Activated T-cell treated with anti-CD3 and anti-CD28 coated beads, Interleukin-2, amount 50 U/mL, for 1 hour (primary cell): ENCODE measurements around the gene FDPS.
"Not testable (repeated sequence)": the region's sequence is repeated elsewhere in the genome, so short reads cannot be mapped to it uniquely, and the experiment has no call there.

Experiments
- DNase-seq: peaks from one replicate; pipeline ENCODE4 v3.0.0-alpha.2; 2020

FDPS gene

GRCh38 chr1:155286544-155286943 is 22.1 kb upstream of the FDPS start:
- no peak for DNase-seq

DNA sequence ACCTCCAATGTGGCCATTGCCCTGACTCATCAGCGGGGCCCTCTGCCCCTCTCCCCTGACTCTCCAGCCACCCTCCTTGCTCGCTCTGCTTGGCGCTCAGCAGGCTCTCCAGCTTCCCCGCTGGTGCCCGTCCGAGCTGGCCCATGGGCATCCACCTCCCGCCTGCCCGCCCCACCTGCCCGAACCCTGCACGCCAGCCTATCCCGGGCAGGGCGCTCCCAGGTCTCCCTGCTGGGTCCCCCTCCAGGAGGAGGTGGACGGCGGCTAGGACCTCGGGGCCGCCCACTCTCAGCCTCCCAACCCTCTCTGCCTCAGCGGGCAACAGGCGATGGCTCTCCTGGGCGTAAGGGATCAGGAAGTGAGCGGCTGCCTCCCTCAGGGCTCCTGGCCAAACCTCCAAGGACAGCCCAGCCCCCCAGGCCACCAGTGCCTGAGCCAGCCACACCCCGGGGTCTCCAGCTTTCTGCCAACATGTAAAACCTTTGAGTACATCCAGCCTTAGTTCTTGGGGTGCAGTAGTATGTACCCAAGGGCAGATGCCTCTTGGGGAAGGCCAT is 20.6 kb upstream of the FDPS start:
- no peak for DNase-seq

- not testable (repeated sequence) for DNase-seq
Measured at GRCh38 chr1:155291006-155291405, 17.7 kb upstream of the FDPS start.

DNA sequence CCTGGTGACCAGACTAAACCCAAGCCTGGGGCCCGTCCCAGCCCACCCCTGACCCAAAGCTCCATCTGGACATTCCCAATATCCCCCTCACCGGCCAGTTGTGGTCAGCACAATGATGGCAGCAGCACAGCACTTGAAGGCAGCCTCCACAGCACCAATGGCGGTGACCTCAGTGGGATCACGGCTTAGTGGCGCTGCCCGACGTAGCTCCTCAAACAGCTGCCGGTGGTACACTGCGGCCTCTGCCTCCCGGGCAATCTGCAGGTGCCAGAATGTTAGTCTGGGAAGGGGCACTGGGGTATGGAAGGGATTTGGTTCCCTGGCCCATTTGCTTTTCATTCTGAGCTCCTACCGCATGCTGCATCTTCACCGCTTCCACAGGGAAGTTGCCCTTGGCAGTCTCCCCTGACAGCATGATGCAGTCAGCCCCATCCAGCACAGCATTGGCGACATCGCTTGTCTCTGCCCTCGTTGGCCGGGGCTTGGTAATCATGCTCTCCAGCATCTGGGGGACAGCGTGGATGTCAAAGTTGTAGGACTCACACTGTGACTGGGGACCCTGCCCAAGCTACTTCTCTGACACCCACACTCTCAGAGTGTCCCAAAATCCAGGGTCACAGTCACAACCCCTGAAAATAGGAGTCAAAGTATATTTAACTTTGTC is 15.4 kb upstream of the FDPS start:
- DNase-seq, result no peak

DNA sequence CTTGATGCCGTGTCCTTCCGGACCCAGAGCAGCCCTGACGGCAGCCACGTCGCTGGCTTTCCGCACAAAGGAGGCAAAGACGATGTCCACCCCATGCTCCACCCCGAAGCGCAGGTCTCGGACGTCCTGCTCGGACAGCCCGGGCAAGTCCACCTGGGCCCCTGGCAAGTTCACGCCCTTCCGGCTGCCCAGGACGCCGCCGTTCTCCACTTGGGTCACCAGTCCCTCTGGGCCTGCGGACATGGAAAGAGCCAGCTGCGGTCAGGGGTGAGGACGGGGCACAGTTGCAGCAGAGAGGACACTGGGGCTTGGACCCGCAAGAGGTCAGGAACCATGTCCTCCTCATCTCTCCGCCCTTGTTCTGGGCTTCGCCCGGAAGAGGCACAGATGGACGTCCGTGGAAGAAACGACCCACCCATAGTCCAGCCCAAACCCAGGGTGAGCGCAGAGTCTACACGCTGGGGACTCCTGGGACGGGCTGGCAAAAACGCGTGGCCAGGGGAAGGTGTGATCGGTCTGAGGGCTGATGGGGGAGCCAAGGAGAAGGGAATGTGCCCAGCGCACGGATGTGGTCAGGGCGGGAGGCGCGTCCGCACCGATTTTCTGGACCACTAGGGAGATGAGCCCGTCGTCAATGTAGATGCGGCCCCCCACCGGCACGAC is 14.0 kb upstream of the FDPS start:
- no peak for DNase-seq

GRCh38 chr1:155295183-155295941 is 13.3 kb upstream of the FDPS start:
- no peak for DNase-seq

GRCh38 chr1:155295942-155296267 is 12.8 kb upstream of the FDPS start:
- DNase-seq, result no peak

DNA sequence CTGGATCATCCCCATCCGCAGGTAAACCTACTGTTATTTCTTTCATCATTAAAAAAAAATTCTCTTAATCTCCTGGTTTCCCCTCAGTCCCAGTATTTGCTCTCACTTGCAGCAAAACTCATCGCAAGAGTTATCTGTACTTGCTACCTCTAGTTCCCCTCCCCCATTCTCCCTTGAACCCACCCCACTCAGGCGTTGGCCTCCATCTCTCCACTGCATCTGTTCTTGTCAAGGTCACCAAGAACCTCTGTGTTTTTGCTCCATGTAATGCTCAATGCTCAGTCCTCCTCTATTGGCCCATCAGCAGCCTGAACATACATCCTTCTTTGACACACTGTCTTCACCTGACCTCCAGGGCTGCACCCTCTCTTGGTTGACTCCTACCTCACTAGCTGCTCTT is 12.0 kb upstream of the FDPS start:
- DNase-seq, result no peak

GRCh38 chr1:155297384-155297783 is 11.3 kb upstream of the FDPS start:
- DNase-seq, result no peak

- no peak for DNase-seq
Measured at GRCh38 chr1:155300024-155300423, 8.6 kb upstream of the FDPS start.

- no peak for DNase-seq
Measured at GRCh38 chr1:155300553-155301329, 7.9 kb upstream of the FDPS start.

DNA sequence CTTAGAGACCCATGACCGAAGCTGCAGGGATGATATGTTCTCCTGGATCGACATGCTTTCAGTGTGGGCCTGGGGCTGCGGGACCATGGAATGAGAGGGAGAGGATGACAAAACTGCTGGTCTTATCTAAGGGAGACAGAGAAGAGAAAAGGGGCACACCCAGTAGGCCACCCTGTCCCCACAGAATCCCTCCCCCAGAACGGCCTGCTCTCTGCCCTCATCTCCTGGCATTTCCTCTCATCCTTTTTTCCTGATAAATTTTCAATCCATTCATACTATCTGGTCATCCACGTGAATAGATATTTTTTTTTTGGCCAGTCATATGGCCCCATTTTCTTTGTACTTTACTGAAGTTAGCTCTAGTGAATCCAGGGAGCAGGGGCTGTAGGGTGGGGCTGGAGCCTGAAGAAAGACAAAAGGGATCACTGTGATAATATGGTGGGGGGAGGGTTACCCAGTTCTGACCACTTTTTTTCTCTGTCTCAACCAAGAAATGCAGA is 7.3 kb upstream of the FDPS start, which contains the start of gene PKLR:
TSS of gene PKLR (minus strand) at position 97 of the 500 bp plus-strand sequence. CDS start at position 54, 43 bp downstream.
- no peak for DNase-seq

- no peak for DNase-seq
Measured at GRCh38 chr1:155304558-155305063, 4.1 kb upstream of the FDPS start.

GRCh38 chr1:155305881-155306391 is 2.7 kb upstream of the FDPS start:
- no peak for DNase-seq

DNA sequence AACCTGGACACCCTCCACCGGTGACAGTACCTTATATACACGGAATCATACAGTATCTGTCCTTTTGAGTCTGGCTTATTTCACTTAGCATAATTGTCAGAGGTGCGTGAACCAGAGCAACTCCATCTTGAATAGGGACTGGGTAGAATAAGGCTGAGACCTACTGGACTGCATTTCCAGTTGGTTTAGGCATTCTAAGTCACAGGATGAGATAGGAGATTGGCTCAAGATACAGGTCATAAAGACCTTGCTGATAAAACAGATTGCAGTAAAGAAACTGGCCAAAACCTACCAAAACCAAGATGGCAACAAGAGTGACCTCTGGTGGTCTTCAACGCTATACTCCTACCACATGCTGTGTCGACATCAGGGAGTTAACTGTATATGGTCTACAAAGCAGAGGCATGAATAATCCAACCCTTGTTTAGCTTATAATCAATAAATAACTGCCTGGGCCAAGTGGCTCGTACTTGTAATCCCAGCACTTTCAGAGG is 1.4 kb upstream of the FDPS start:
- DNase-seq, result no peak

DNA sequence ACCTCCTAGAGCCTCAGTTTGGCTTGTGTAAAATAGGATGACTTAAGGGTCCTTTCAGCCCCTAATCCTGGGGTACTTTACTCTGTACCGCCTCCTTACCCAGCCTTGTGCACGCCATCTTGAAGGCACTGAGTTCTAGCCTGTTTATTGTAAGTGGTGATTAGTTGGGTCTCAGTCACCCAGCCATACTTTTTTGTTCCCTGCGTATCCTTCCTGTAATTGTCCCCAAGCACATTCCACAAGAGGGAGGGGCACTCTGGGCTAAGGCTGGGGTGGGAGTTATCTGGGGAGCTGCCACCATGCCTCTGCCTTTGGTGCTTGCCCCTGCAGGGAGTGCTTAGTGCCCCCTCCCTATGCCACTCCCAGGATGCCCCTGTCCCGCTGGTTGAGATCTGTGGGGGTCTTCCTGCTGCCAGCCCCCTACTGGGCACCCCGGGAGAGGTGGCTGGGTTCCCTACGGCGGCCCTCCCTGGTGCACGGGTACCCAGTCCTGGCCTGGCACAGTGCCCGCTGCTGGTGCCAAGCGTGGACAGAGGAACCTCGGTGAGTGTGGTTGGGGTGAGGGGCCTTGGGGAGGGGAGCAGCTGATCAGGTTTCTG is 856 bp downstream of the FDPS start:
- no peak for DNase-seq

- DNase-seq, result no peak
Measured at GRCh38 chr1:155313261-155313660, 4.6 kb downstream of the FDPS start.

GRCh38 chr1:155316922-155317321 is 8.3 kb downstream of the FDPS start:
- DNase-seq, result no peak

DNA sequence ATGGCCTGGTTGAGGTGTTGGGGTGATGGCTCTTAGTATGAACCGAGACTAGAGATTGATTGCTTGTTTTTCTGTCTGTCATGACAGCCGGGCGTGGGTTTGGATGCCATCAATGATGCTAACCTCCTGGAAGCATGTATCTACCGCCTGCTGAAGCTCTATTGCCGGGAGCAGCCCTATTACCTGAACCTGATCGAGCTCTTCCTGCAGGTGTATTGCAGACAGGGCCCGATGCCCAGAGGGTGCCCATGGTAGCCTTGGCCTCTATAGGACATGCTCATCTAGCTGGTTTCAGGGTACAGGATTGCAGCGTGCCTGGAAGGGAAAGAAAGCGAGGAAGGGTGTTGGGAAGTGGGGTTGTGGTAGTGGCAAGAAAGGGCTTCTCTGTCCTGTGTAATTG is 9.4 kb downstream of the FDPS start:
- DNase-seq, result no peak

DNA sequence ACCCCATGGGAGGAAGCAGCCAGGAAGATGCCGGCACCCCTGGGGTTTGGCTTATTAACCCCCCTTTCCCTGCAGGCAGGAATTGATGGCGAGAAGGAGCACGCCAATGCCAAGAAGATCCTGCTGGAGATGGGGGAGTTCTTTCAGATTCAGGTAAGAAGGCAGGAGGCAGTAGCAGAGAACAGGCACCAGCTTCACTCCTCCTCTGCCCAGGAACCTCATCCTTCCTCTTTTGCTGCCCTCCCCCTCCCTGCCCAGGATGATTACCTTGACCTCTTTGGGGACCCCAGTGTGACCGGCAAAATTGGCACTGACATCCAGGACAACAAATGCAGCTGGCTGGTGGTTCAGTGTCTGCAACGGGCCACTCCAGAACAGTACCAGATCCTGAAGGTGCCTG is 10.9 kb downstream of the FDPS start:
- DNase-seq, result no peak

GRCh38 chr1:155320252-155320651 is 11.6 kb downstream of the FDPS start:
- DNase-seq, result no peak
